CD14-positive monocyte (primary cell): ENCODE data around the gene CEBPE. TPM values are rescaled to one million over a fixed set of nuclear protein-coding genes. Genes with fewer than 3 reads are reported as not detected.

Experiments
- DNase-seq, 3 donors: peaks; one replicate each; pipeline ENCODE4 v3.0.0-alpha.2; 2011 to 2022
- H2AFZ ChIP-seq: 2 replicates; pipeline ENCODE4 v1.6.0; 2012; ENCODE audit warnings: mild to moderate bottlenecking, low read depth, low read length, inconsistent platforms; ENCODE audit not compliant: insufficient read depth, poor library complexity, severe bottlenecking
- H3K27ac ChIP-seq, 2 donors: 1 replicate in 1 of 2; 2 replicates in 1 of 2; pipeline ENCODE4 v1.5.1; 2012 to 2013; ENCODE audit warnings: low read length in 2 of 2, control low read depth in 1 of 2, inconsistent platforms in 1 of 2, low read depth in 1 of 2, mild to moderate bottlenecking in 1 of 2
- H3K27me3 ChIP-seq, 2 donors: one replicate each; pipeline versions ENCODE4 v1.6.0 to v1.6.1; 2011 to 2013; ENCODE audit warnings: low read length in 2 of 2; ENCODE audit not compliant: control insufficient read depth in 2 of 2, insufficient read depth in 2 of 2
- H3K36me3 ChIP-seq, 2 donors: replicated peaks in 1 of 2; 1 replicate in 1 of 2; 2 replicates in 1 of 2; pipeline versions ENCODE4 v1.5.1 to v1.6.1; 2012 to 2013; ENCODE audit warnings: low read length in 2 of 2, control low read depth in 1 of 2, inconsistent platforms in 1 of 2, mild to moderate bottlenecking in 1 of 2; ENCODE audit not compliant: insufficient read depth in 2 of 2, control insufficient read depth in 1 of 2
- H3K4me1 ChIP-seq, 2 donors: 1 replicate in 1 of 2; 2 replicates in 1 of 2; pipeline versions ENCODE4 v1.5.1 to v1.6.1; 2012 to 2013; ENCODE audit warnings: low read length in 2 of 2, control low read depth in 1 of 2, inconsistent platforms in 1 of 2, mild to moderate bottlenecking in 1 of 2, moderate library complexity in 1 of 2; ENCODE audit not compliant: insufficient read depth in 2 of 2, control insufficient read depth in 1 of 2
- H3K4me2 ChIP-seq: replicated peaks from 2 replicates; pipeline ENCODE3; 2012; ENCODE audit warnings: low read length, moderate library complexity, mild to moderate bottlenecking; ENCODE audit not compliant: poor library complexity, severe bottlenecking; ENCODE audit errors: extremely low read depth
- H3K4me3 ChIP-seq, 3 experiments: fragments of 200-600 bp in 1 of 3; sonication (generic) in 1 of 3; replicated peaks in 1 of 3; 1 replicate in 2 of 3; 2 replicates in 1 of 3; pipeline ENCODE4 v1.5.1; 2011 to 2013; ENCODE audit warnings: low read length in 3 of 3, mild to moderate bottlenecking in 3 of 3, control low read depth in 2 of 3, low read depth in 2 of 3, inconsistent platforms in 1 of 3, moderate library complexity in 1 of 3
- H3K79me2 ChIP-seq: 2 replicates; pipeline ENCODE4 v1.6.0; 2012; ENCODE audit warnings: mild to moderate bottlenecking, control low read depth, inconsistent platforms, low read length, moderate library complexity; ENCODE audit not compliant: insufficient read depth
- H3K9ac ChIP-seq: 2 replicates; pipeline ENCODE4 v1.6.0; 2017; ENCODE audit warnings: low read length, mild to moderate bottlenecking; ENCODE audit not compliant: insufficient read depth, poor library complexity, severe bottlenecking
- H3K9me3 ChIP-seq, 2 donors: replicated peaks in 1 of 2; 1 replicate in 1 of 2; 2 replicates in 1 of 2; pipeline versions ENCODE4 v1.5.1 to v1.6.1; 2012 to 2013; ENCODE audit warnings: low read length in 2 of 2, control low read depth in 1 of 2; ENCODE audit not compliant: control insufficient read depth in 1 of 2, insufficient read depth in 1 of 2
- H4K20me1 ChIP-seq: 2 replicates; pipeline ENCODE4 v1.6.0; 2012; ENCODE audit warnings: mild to moderate bottlenecking, low read length, control low read depth, moderate library complexity; ENCODE audit not compliant: insufficient read depth
- H3K27ac Mint-ChIP-seq, 7 donors: one replicate each; pipeline ENCODE4 v1.8.0; 2020; ENCODE audit warnings: mild to moderate bottlenecking in 7 of 7, mixed read lengths in 7 of 7, moderate library complexity in 6 of 7, inconsistent platforms in 2 of 7
- H3K27me3 Mint-ChIP-seq, 3 donors: one replicate each; pipeline ENCODE4 v1.8.0; 2021 to 2022; ENCODE audit warnings: low read depth in 3 of 3, mild to moderate bottlenecking in 3 of 3, mixed read lengths in 3 of 3, moderate library complexity in 3 of 3, inconsistent platforms in 1 of 3
- H3K36me3 Mint-ChIP-seq, 2 donors: one replicate each; pipeline ENCODE4 v1.8.0; 2020; ENCODE audit warnings: mixed read lengths in 2 of 2, inconsistent platforms in 1 of 2, mild to moderate bottlenecking in 1 of 2
- H3K4me1 Mint-ChIP-seq: one replicate; pipeline ENCODE4 v1.8.0; 2020; ENCODE audit warnings: mild to moderate bottlenecking, mixed read lengths
- H3K4me3 Mint-ChIP-seq, 2 donors: one replicate each; pipeline ENCODE4 v1.8.0; 2020; ENCODE audit warnings: mild to moderate bottlenecking in 2 of 2, mixed read lengths in 2 of 2, moderate library complexity in 1 of 2
- H3K9me3 Mint-ChIP-seq, 7 donors: one replicate each; pipeline ENCODE4 v1.8.0; 2020 to 2022; ENCODE audit warnings: mixed read lengths in 7 of 7, mild to moderate bottlenecking in 6 of 7, moderate library complexity in 6 of 7, inconsistent platforms in 2 of 7
- CTCF ChIP-seq: fragments of 200-600 bp; IDR thresholded peaks from one replicate; pipeline ENCODE4 v1.8.0; 2022; ENCODE audit warnings: antibody characterized with exemption, mild to moderate bottlenecking
- WGBS: methylation state at CpG from one replicate; pipeline ENCODE4 v1.1.5; 2013; ENCODE audit warnings: missing lambda C conversion rate; ENCODE audit not compliant: insufficient coverage; 5-methylcytosine and 5-hydroxymethylcytosine counted together
- intact Hi-C, 2 donors: fragments of 100-400 bp; cut with micrococcal nuclease; formaldehyde crosslinking; loops; one replicate each; pipeline versions ENCODE4 v1.15.0 to v1.15.1; 2023
- polyA plus RNA-seq, 3 donors: library from polyadenylated mRNA; depleted of rRNA in 1 of 3; unstranded in 2 of 3; stranded (reverse) in 1 of 3; fragments of 300-500 nt in 2 of 3; fragments of >200 nt in 1 of 3; fragmentation: Illumina TruSeq in 2 of 3; gene quantifications; 1 replicate in 2 of 3; 2 replicates in 1 of 3; pipeline ENCODE4 v1.2.3, GENCODE V29; 2012 to 2021

The CEBPE gene
- polyA plus RNA-seq, 3 donors, result 0.73 to 1.5 (median 1.3) TPM

DNA sequence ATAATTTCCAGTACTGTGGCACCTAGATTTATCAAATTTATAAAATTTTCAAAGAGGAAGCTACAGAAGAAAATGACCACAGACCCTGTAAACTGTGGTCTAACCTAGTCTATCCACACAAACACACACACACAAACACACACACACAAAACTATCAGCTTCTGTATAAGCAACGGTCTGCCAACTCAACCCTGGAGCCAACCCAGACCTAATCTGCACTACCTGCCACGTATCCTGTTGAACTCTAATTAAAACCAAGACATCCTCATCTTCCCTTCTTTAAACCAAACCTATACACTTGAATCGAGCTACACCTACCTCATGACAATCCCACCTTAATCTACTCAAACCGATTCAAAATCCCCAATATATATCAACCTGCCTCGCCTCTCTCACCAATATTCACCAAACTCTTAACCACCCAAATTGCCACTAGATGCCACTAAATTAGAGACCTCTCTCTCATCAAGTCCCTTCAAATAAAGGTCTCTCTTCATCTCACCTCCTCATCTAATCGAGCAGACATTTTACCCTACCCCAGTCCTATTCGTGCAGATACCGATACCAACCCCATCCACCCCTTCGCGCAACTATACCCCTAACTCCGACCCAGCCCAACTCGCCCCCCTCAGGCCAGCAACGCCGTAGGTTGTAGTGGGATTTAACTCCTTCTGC lies 24.9 kb downstream of the CEBPE start:
- Histone ChIP-seq H4K20me1 (peaks cover 72% of the 10 kb centered on the region), H3K4me3 (peak overlapping the region; percentile 80 to 98 (median 88)), H3K9me3 (no peaks in the 10 kb centered on the region), H2AFZ (peak overlapping the region; percentile 89), H3K27ac (peak overlapping the region; percentile 95 to 96), H3K79me2 (peaks cover 95% of the 10 kb centered on the region), H3K36me3 (peaks cover 56 to 63% of the 10 kb centered on the region in 2 donors), H3K4me1 (peaks cover 21 to 35% of the 10 kb centered on the region in 2 donors), H3K27me3 (no peaks in the 10 kb centered on the region), H3K9ac (peak overlapping the region; percentile 98), H3K4me2 (peak overlapping the region; percentile 88)
- no peak overlapping the region for H3K27ac Mint-ChIP-seq
- WGBS, result 2% methylated on average over 5 of the region's 14 CpGs
- H3K4me3 Mint-ChIP-seq, result no peak overlapping the region
- H3K27me3 Mint-ChIP-seq, result no peaks in the 10 kb centered on the region
- intact Hi-C loops, result loop anchor here in 1 of 2 donors (10.0 kb wide), 1 partner anchor 191 kb away; the partner anchor contains the start of gene HOMEZ
- H3K36me3 Mint-ChIP-seq, result peaks cover 52 to 59% of the 10 kb centered on the region in 2 donors
- H3K9me3 Mint-ChIP-seq, result no peaks in the 10 kb centered on the region
- DNase-seq, result no peak
- peaks cover 19% of the 10 kb centered on the region for H3K4me1 Mint-ChIP-seq
- TF ChIP-seq CTCF, result no peak

GRCh38 chr14:23093526-23093925 lies 25.5 kb downstream of the CEBPE start:
- Histone ChIP-seq H4K20me1 (peaks cover 79% of the 10 kb centered on the region), H3K27ac (no peak overlapping the region), H3K4me1 (peaks cover 21 to 35% of the 10 kb centered on the region in 2 donors), H2AFZ (no peak overlapping the region), H3K4me3 (peak overlapping the region in 2 of 3 experiments; percentile 88 to 98), H3K4me2 (peak overlapping the region; percentile 88), H3K27me3 (no peaks in the 10 kb centered on the region), H3K36me3 (peaks cover 56 to 63% of the 10 kb centered on the region in 2 donors), H3K9me3 (no peaks in the 10 kb centered on the region), H3K79me2 (peaks cover 95% of the 10 kb centered on the region), H3K9ac (no peak overlapping the region)
- Mint-ChIP-seq H3K27ac (no peak overlapping the region), H3K4me3 (no peak overlapping the region), H3K4me1 (peaks cover 18% of the 10 kb centered on the region), H3K36me3 (peaks cover 47 to 53% of the 10 kb centered on the region in 2 donors), H3K9me3 (no peaks in the 10 kb centered on the region), H3K27me3 (no peaks in the 10 kb centered on the region)
- 88% methylated on average over 1 of the region's 2 CpGs for WGBS
- TF ChIP-seq CTCF, result no peak
- DNase-seq, result no peak
- intact Hi-C loops, result loop anchor here in 1 of 2 donors (10.0 kb wide), 1 partner anchor 191 kb away; the partner anchor contains the start of gene HOMEZ
